HepG2 (cell line): ENCODE results near the gene XPR1. TPM values are rescaled to one million over a fixed set of nuclear protein-coding genes. Genes with fewer than 3 reads are reported as not detected.

Experiments used
- CEBPB ChIP-seq: IDR thresholded peaks from 2 replicates; pipeline ENCODE4 v1.6.1; 2011; ENCODE audit warnings: low read depth, low read length, improper control_type of control experiment, borderline replicate concordance
- CREB1 ChIP-seq, 2 experiments: fragments of 450-650 bp in 1 of 2; IDR thresholded peaks; 2 replicates each; pipeline ENCODE4 v1.6.1; 2016 to 2017; ENCODE audit warnings: control low read depth in 1 of 2, mild to moderate bottlenecking in 1 of 2, missing compliant biosample characterization in 1 of 2, missing genetic modification characterization in 1 of 2
- EP300 ChIP-seq, 3 experiments: sonication (generic) in 1 of 3; formaldehyde crosslinking in 1 of 3; IDR thresholded peaks; 2 replicates each; pipeline versions ENCODE4 v1.5.1 to v1.6.1; 2011 to 2020; ENCODE audit warnings: low read depth in 2 of 3, low read length in 2 of 3, borderline replicate concordance in 1 of 3, improper control_type of control experiment in 1 of 3, mild to moderate bottlenecking in 1 of 3, missing genetic modification reagents in 1 of 3, moderate library complexity in 1 of 3
- JDP2 ChIP-seq: sonication (generic); formaldehyde crosslinking; IDR thresholded peaks from 2 replicates; pipeline ENCODE4 v1.8.1; 2022; ENCODE audit warnings: missing genetic modification reagents, borderline replicate concordance
- KAT2B ChIP-seq: fragments of 150-350 bp; IDR thresholded peaks from 2 replicates; pipeline ENCODE4 v1.6.1; 2014; ENCODE audit warnings: low read depth, low read length, borderline replicate concordance
- NAIF1 ChIP-seq: sonication (generic); formaldehyde crosslinking; IDR thresholded peaks from 2 replicates; pipeline ENCODE4 v1.5.0; 2020; ENCODE audit warnings: mild to moderate bottlenecking, missing genetic modification reagents, borderline replicate concordance
- NBN ChIP-seq: fragments of 450-650 bp; conservative IDR thresholded peaks from 2 replicates; pipeline ENCODE4 v1.6.1; 2017
- PCBP1 ChIP-seq: fragments of 200-400 bp; formaldehyde crosslinking; IDR thresholded peaks from 2 replicates; pipeline ENCODE4 v1.6.1; 2017; ENCODE audit warnings: mild to moderate bottlenecking, low read depth, low read length, borderline replicate concordance
- POLR2A ChIP-seq, 2 experiments: IDR thresholded peaks; 2 replicates each; pipeline ENCODE4 v1.6.1; 2011; ENCODE audit warnings: low read depth in 2 of 2, low read length in 2 of 2, mild to moderate bottlenecking in 1 of 2, moderate library complexity in 1 of 2; ENCODE audit not compliant: insufficient read depth in 1 of 2
- RARG ChIP-seq: sonication (generic); formaldehyde crosslinking; IDR thresholded peaks from 2 replicates; pipeline ENCODE4 v1.4.0; 2020; ENCODE audit warnings: low read depth, mild to moderate bottlenecking, missing genetic modification reagents
- RFXANK ChIP-seq: IDR thresholded peaks from 2 replicates; pipeline ENCODE4 v1.6.1; 2016
- SIX4 ChIP-seq: sonication (generic); formaldehyde crosslinking; IDR thresholded peaks from 2 replicates; pipeline ENCODE4 v1.4.0; 2020; ENCODE audit warnings: missing genetic modification reagents
- SMARCE1 ChIP-seq: fragments of 450-650 bp; IDR thresholded peaks from 2 replicates; pipeline ENCODE4 v1.6.1; 2017; ENCODE audit warnings: borderline replicate concordance
- XBP1 ChIP-seq: sonication (generic); formaldehyde crosslinking; IDR thresholded peaks from 2 replicates; pipeline ENCODE4 v1.5.0; 2020; ENCODE audit warnings: missing genetic modification reagents
- YEATS2 ChIP-seq: sonication (generic); formaldehyde crosslinking; IDR thresholded peaks from 2 replicates; pipeline ENCODE4 v1.4.0; 2020; ENCODE audit warnings: missing genetic modification reagents, borderline replicate concordance
- ZBTB44 ChIP-seq: sonication (generic); formaldehyde crosslinking; IDR thresholded peaks from 2 replicates; pipeline ENCODE4 v1.4.0; 2020; ENCODE audit warnings: missing genetic modification reagents
- ZFP37 ChIP-seq: sonication (generic); formaldehyde crosslinking; IDR thresholded peaks from 2 replicates; pipeline ENCODE4 v1.4.0; 2020; ENCODE audit warnings: missing genetic modification reagents, borderline replicate concordance
- ZHX1 ChIP-seq: sonication (generic); formaldehyde crosslinking; IDR thresholded peaks from 2 replicates; pipeline ENCODE4 v1.8.1; 2022; ENCODE audit warnings: low read depth, mild to moderate bottlenecking, missing genetic modification reagents
- ZNF180 ChIP-seq: sonication (generic); formaldehyde crosslinking; IDR thresholded peaks from 2 replicates; pipeline ENCODE4 v1.4.0; 2020; ENCODE audit warnings: low read depth, missing genetic modification reagents, borderline replicate concordance
- ZNF501 ChIP-seq: sonication (generic); formaldehyde crosslinking; IDR thresholded peaks from 2 replicates; pipeline ENCODE4 v1.5.1; 2020; ENCODE audit warnings: mild to moderate bottlenecking, moderate library complexity, missing genetic modification reagents
- ZNF552 ChIP-seq: sonication (generic); formaldehyde crosslinking; IDR thresholded peaks from 2 replicates; pipeline ENCODE4 v1.9.0; 2022; ENCODE audit warnings: missing genetic modification reagents, mild to moderate bottlenecking, borderline replicate concordance
- ZNF564 ChIP-seq: sonication (generic); formaldehyde crosslinking; IDR thresholded peaks from 2 replicates; pipeline ENCODE4 v1.8.1; 2023; ENCODE audit warnings: mild to moderate bottlenecking, missing genetic modification reagents
- ZNF790 ChIP-seq: sonication (generic); formaldehyde crosslinking; IDR thresholded peaks from 2 replicates; pipeline ENCODE4 v1.8.0; 2022; ENCODE audit warnings: missing genetic modification reagents, mild to moderate bottlenecking, borderline replicate concordance
- ZXDC ChIP-seq: sonication (generic); formaldehyde crosslinking; IDR thresholded peaks from 2 replicates; pipeline ENCODE4 v1.5.0; 2020; ENCODE audit warnings: mild to moderate bottlenecking, missing genetic modification reagents
- polyA plus RNA-seq, 8 experiments: library from polyadenylated mRNA; depleted of rRNA in 3 of 8; stranded (reverse) in 7 of 8; unstranded in 1 of 8; fragments of >200 nt; fragmentation: Illumina TruSeq in 4 of 8; extraction: Trizol in 4 of 8; gene quantifications; 2 replicates each; pipeline versions ENCODE4 v1.2.1 to v1.2.3, GENCODE V29; 2011 to 2016; ENCODE audit warnings: low read depth in 4 of 8, missing spikeins in 1 of 8, mixed read lengths in 1 of 8; ENCODE audit not compliant: insufficient read depth in 1 of 8
- total RNA-seq, 5 experiments: library from RNA; depleted of rRNA; stranded (reverse); fragments of >200 nt; fragmentation: Illumina TruSeq; extraction: Trizol; gene quantifications; 2 replicates each; pipeline ENCODE4 v1.2.3, GENCODE V29; 2016; ENCODE audit warnings: low read depth in 1 of 5

Gene XPR1
- total and polyA plus RNA-seq, 2 of the 13 experiments (the other 11 are each of a cell fraction or from before 2014, with no cell fraction given), result 22.3 to 23.6 TPM

- TF ChIP-seq ZBTB44 (CRISPR knock-in tag) (no peak), ZNF564 (no peak), JDP2 (no peak), KAT2B (no peak), ZNF790 (no peak), EP300 (IDR thresholded peaks at IDR 0.05; ENCODE audit: low read depth in 2 of 2, low read length in 2 of 2) (peak in 1 of 2 experiments; percentile 71; a peak in 2 of 4 replicates), EP300 (CRISPR knock-in tag; IDR thresholded peaks at IDR 0.05; ENCODE audit: borderline replicate concordance) (peak; percentile 49; the same call in 1 of the 2 replicates), ZXDC (CRISPR knock-in tag) (no peak), SMARCE1 (no peak), PCBP1 (no peak), CEBPB (peak; percentile 75), ZNF552 (CRISPR knock-in tag) (no peak), RFXANK (CRISPR knock-in tag) (no peak), CREB1 (IDR thresholded peaks at IDR 0.05) (no peak), CREB1 (CRISPR knock-in tag; IDR thresholded peaks at IDR 0.05) (peak; percentile 55; the same call in 1 of the 2 replicates), YEATS2 (CRISPR knock-in tag) (no peak), ZNF180 (CRISPR knock-in tag) (no peak), ZFP37 (no peak), NAIF1 (CRISPR knock-in tag) (no peak), RARG (CRISPR knock-in tag) (no peak), POLR2A (IDR thresholded peaks at IDR 0.05; ENCODE audit: insufficient read depth in 1 of 2, low read depth in 2 of 2, low read length in 2 of 2) (no peak), ZNF501 (CRISPR knock-in tag) (no peak), ZHX1 (CRISPR knock-in tag) (0 out of 2 replicates have a peak, but pooled peaks have one; percentile 28), SIX4 (CRISPR knock-in tag) (no peak), XBP1 (no peak), NBN (no peak)
Observed at GRCh38 chr1:180586671-180587155, 45.1 kb upstream of the XPR1 start (continued).
